ENCODE measurements around the gene FKBP10. TPM values are rescaled to one million over a fixed set of nuclear protein-coding genes. Genes with fewer than 3 reads are reported as not detected.
"Not testable (repeated sequence)": the region's sequence is repeated elsewhere in the genome, so short reads cannot be mapped to it uniquely, and the experiment has no call there.

FKBP10 gene
- total RNA-seq, 2 donors from 2014 or later = 91.3 to 134 TPM

GRCh38 chr17:41803049-41804020 lies 9.5 kb upstream of the FKBP10 start:
- DNase-seq (ENCODE audit: low spot score) = no peak
- intact Hi-C loops (cut with DNase I) = no loop called here

- DNase-seq (ENCODE audit: low spot score) = no peak
- intact Hi-C loops (cut with DNase I) = no loop called here
Measured at GRCh38 chr17:41806685-41807445, 5.9 kb upstream of the FKBP10 start.

GRCh38 chr17:41810659-41811548 lies 1.9 kb upstream of the FKBP10 start:
- intact Hi-C loops (cut with DNase I) = no loop called here
- no peak for DNase-seq (ENCODE audit: low spot score)

DNA sequence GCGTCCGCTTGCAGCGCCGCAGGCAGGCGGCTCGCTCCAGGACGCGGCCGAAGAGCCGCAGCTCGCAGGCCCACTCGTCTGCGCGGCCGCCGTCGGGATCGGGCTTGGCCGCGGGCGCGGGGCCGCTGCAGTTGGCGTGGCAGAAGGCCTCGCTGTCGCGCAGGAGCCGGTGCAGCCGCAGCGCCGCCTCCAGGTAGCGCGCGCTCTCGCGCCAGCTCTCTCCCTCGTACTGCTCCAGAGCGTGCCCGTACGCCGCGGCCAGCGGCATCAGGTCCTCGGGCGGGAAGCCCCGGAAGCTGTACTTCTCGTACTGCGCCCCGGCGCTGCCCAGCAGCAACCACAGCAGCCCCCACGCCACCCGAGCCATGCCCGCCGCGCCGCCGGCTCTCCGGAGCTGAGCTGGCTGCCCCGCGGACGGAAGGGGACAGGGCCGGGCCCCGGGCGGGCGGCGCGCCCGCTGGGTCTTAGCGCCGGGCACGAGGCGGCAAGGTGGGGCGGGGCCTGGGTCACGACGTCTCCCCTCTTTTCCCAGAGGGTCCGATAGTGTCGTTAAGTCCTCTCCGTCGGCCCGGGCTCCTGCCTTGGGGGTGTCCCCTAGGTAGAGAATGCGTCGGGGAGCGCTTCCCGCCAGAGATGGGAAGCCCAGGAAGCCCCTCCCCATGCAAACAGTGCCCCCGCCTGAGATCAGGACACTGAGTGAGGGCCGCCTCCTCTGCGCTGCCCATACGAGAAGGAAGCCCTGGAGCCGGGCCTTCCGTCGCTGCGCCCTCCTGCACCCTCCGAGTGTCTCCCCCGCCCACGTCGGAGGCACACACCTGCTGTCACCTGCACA lies 1.0 kb upstream of the FKBP10 start, which contains the start of gene P3H4:
Gene P3H4, minus strand, starts transcription at position 401 of the 832 bp plus-strand sequence. Its CDS starts 34 bp downstream, at position 367.
- intact Hi-C loops (cut with DNase I) = no loop called here
- peak; percentile 94 for DNase-seq (ENCODE audit: low spot score)

GRCh38 chr17:41813152-41813680 lies 412 bp downstream of the FKBP10 start:
- intact Hi-C loops (cut with DNase I) = no loop called here
- DNase-seq (ENCODE audit: low spot score) = no peak

GRCh38 chr17:41813699-41814124 lies 908 bp downstream of the FKBP10 start:
- intact Hi-C loops (cut with DNase I) = no loop called here
- DNase-seq (ENCODE audit: low spot score) = no peak

- intact Hi-C loops (cut with DNase I) = no loop called here
- DNase-seq (ENCODE audit: low spot score) = no peak
Measured at GRCh38 chr17:41814195-41814594, 1.4 kb downstream of the FKBP10 start.

DNA sequence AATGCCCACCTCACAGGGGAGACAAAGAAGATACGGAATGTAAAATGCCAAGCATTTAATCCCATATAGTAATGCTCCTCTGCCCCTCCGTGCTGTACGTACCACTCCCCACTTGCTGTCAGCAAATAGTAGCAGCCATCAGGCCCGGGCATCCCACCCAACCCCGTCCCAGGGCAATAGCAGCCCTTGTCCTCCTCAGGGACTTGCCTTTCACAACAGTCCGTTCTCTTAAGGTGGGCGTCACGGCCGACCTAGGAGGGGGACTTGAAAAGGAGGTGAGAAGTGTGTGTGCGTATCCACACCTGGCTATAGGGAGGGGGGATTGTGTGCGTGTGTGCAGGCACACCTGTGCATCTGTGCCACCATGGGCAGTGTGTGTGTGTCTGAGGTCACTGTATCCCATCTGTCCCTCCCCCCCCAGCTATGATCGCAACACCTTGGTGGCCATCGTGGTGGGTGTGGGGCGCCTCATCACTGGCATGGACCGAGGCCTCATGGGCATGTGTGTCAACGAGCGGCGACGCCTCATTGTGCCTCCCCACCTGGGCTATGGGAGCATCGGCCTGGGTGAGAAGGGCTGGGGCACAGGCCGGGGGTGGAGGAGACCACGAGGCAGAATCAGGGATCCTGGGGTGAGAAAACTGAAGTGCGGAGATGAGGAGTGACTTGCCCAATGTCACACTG lies 4.0 kb downstream of the FKBP10 start:
- intact Hi-C loops (cut with DNase I) = no loop called here
- DNase-seq (ENCODE audit: low spot score) = no peak

DNA sequence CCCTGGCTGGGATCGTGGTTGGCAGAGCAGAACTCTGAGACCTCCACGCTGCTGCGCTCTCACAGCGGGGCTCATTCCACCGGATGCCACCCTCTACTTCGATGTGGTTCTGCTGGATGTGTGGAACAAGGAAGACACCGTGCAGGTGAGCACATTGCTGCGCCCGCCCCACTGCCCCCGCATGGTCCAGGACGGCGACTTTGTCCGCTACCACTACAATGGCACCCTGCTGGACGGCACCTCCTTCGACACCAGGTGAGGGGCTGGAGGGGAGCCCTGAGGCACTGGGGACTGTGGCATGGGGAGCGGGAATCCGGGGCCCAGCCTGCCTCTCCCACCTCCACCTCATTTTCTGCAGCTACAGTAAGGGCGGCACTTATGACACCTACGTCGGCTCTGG lies 5.2 kb downstream of the FKBP10 start:
- intact Hi-C loops (cut with DNase I) = no loop called here
- DNase-seq (ENCODE audit: low spot score) = no peak

DNA sequence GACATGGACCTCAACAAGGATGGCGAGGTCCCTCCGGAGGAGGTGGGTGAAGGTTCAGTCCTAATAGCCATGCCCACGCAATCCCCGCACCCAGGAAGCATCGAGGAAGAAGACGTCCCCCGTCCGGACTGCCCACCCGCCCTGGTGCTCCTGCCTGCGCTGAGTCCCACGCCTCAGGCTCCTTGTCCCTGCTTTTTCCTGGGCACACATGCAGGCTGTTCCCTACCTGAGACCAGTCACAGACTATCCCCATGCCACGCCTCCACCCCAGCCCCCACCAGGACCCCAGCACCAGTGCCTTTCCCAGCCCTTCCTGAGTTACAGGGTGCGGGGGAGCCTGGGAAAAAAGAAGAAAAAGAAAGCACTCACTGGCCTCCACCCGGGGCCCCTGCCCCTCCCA lies 9.0 kb downstream of the FKBP10 start:
- intact Hi-C loops (cut with DNase I) = no loop called here
- no peak for DNase-seq (ENCODE audit: low spot score)

DNA sequence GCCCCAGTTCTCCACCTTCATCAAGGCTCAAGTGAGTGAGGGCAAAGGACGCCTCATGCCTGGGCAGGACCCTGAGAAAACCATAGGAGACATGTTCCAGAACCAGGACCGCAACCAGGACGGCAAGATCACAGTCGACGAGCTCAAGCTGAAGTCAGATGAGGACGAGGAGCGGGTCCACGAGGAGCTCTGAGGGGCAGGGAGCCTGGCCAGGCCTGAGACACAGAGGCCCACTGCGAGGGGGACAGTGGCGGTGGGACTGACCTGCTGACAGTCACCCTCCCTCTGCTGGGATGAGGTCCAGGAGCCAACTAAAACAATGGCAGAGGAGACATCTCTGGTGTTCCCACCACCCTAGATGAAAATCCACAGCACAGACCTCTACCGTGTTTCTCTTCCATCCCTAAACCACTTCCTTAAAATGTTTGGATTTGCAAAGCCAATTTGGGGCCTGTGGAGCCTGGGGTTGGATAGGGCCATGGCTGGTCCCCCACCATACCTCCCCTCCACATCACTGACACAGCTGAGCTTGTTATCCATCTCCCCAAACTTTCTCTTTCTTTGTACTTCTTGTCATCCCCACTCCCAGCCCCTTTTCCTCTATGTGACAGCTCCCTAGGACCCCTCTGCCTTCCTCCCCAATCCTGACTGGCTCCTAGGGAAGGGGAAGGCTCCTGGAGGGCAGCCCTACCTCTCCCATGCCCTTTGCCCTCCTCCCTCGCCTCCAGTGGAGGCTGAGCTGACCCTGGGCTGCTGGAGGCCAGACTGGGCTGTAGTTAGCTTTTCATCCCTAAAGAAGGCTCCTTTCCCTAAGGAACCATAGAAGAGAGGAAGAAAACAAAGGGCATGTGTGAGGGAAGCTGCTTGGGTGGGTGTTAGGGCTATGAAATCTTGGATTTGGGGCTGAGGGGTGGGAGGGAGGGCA lies 9.7 kb downstream of the FKBP10 start:
- intact Hi-C loops (cut with DNase I) = no loop called here
- DNase-seq (ENCODE audit: low spot score) = no peak

GRCh38 chr17:41823141-41823524 lies 10.3 kb downstream of the FKBP10 start:
- no peak for DNase-seq (ENCODE audit: low spot score)
- intact Hi-C loops (cut with DNase I) = no loop called here

GRCh38 chr17:41823580-41823979 lies 10.8 kb downstream of the FKBP10 start:
- intact Hi-C loops (cut with DNase I) = no loop called here
- DNase-seq (ENCODE audit: low spot score) = no peak

DNA sequence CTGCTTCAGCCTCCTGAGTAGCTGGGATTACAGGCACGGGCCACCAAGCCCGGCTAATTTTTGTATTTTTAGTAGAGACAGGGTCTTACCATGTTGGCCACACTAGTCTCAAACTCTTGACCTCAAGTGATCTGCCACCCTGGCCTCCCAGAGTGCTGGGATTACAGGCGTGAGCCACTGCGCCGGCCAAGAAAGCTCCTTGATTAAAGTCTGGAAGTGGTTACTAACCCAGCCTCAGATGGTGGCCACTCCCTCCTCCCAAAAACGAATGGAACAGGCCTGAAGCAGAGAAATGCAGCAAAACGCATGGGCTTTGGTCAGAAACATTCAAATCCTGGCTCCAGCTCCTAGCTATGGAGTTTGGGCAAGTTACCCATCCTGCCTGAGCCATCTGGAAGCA lies 11.3 kb downstream of the FKBP10 start:
- intact Hi-C loops (cut with DNase I) = no loop called here
- no peak for DNase-seq (ENCODE audit: low spot score)

DNA sequence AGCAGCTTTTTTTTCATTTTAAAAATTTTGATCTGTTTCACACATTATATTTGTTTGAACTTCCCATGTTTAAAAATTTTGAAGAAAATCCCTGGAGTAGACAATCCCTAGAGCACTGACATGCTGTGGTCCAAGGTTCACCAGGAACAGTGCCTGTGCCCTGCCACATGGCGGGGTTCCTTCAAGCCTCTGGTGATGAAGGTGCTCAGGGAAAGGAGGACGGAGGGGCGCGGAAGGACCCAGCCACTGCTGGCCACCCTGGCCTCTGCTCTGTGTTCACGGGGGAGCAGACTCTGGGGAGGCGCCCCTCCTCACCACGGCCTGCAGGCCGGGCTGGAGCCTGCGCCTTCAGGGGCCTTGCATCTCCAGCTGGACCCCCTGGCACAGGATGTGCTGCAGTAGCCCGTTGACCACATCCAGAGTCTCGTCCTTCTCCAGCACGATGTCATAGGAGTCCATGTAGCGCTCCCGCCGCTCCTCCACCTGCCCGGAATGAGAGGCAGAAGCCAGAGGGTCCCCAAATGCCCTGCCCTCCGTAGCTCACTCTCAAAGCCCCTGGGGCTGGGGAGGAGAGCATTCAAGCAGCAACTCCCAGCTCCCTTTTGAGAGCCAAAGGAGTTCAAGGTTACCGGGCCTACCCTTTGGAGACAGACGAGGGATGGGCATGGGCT lies 12.5 kb downstream of the FKBP10 start:
- intact Hi-C loops (cut with DNase I) = no loop called here
- no peak for DNase-seq (ENCODE audit: low spot score)

DNA sequence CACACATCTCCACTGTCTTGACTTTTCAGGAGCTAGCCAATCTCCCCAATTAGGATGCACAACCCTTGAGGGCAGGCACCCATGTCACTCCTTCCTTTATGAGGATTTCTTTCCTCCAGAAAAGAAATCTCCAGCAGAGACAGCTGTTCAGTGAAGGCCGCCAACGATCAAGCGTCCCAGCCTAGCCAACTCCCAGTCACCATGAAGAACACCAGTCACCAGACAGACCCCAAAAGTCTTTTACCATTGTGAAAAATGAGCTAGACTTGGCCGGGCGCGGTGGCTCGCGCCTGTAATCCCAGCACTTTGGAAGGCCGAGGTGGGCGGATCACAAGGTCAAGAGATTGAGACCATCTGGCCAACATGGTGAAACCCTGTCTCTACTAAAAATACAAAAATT lies 17.2 kb downstream of the FKBP10 start:
- peak; percentile 57 for DNase-seq (ENCODE audit: low spot score)
- intact Hi-C loops (cut with DNase I) = not testable (repeated sequence)
